Endothelial cell of umbilical vein (primary cell): ENCODE data around the gene CHCHD3. TPM values are rescaled to one million over a fixed set of nuclear protein-coding genes. Genes with fewer than 3 reads are reported as not detected.

ENCODE experiments used
- BruUV-seq: library from RNA; stranded (reverse); fragments of 400-500 nt; replicated peaks from 2 replicates; lab custom pipeline; 2021; lab: Mats Ljungman, UMichigan
- CTCF ChIA-PET: fragments of 300-600, 350-600 bp; sonication (Branson Sonifier 250); formaldehyde crosslinking; loops from one replicate; lab custom pipeline; 2021; ENCODE audit warnings: antibody characterized with exemption, inconsistent platforms; lab: Charles Lee
- POLR2A ChIA-PET: fragments of 300-600, 350-600 bp; sonication (Branson Sonifier 250); formaldehyde crosslinking; loops from one replicate; lab custom pipeline; 2021; ENCODE audit warnings: antibody characterized with exemption, inconsistent platforms; lab: Charles Lee
- DNase-seq: peaks from one replicate; pipeline ENCODE4 v3.0.0-alpha.2; 2011; ENCODE audit warnings: low read depth, low spot score
- FAIRE-seq: peaks from 2 replicates; lab custom pipeline; 2011; peaks lifted over from hg19 to GRCh38; lab: Jason Lieb, UNC
- H2AFZ ChIP-seq: 2 replicates; pipeline ENCODE4 v1.6.0; 2012; ENCODE audit warnings: low read depth, low read length, control low read depth, inconsistent platforms
- H3K27ac ChIP-seq: 2 replicates; pipeline ENCODE4 v1.5.1; 2011; ENCODE audit warnings: low read depth, mild to moderate bottlenecking, control low read depth, low read length, moderate library complexity; ENCODE audit not compliant: insufficient read depth
- H3K27me3 ChIP-seq, 2 experiments: 2 replicates each; pipeline versions ENCODE4 v1.6.0 to v1.6.1; 2011; ENCODE audit warnings: low read length in 2 of 2, mixed read lengths in 1 of 2; ENCODE audit not compliant: control insufficient read depth in 2 of 2, insufficient read depth in 2 of 2
- H3K36me3 ChIP-seq, 2 experiments: 2 replicates in 1 of 2; 3 replicates in 1 of 2; pipeline ENCODE4 v1.5.1; 2011; ENCODE audit warnings: low read length in 2 of 2, mild to moderate bottlenecking in 1 of 2, moderate library complexity in 1 of 2; ENCODE audit not compliant: control insufficient read depth in 2 of 2, insufficient read depth in 2 of 2; ENCODE audit errors: extremely low read depth in 1 of 2
- H3K4me1 ChIP-seq: 3 replicates; pipeline ENCODE4 v1.5.1; 2011; ENCODE audit warnings: mild to moderate bottlenecking, low read length; ENCODE audit not compliant: control insufficient read depth, insufficient read depth; ENCODE audit errors: extremely low read depth
- H3K4me2 ChIP-seq: 2 replicates; pipeline ENCODE4 v1.6.1; 2011; ENCODE audit warnings: low read length, control low read depth, mixed read lengths; ENCODE audit not compliant: insufficient read depth
- H3K4me3 ChIP-seq, 3 experiments: fragments of 200-600 bp in 1 of 3; sonication (generic), shearing (Covaris generic) in 1 of 3; replicated peaks in 1 of 3; 2 replicates each; pipeline ENCODE4 v1.5.1; 2011 to 2016; ENCODE audit warnings: control low read depth in 3 of 3, low read length in 3 of 3, mild to moderate bottlenecking in 2 of 3, inconsistent platforms in 1 of 3, low read depth in 1 of 3, moderate library complexity in 1 of 3; ENCODE audit not compliant: insufficient read depth in 1 of 3
- H3K79me2 ChIP-seq: 2 replicates; pipeline ENCODE4 v1.6.0; 2012; ENCODE audit warnings: low read length, inconsistent platforms; ENCODE audit not compliant: control insufficient read depth, insufficient read depth
- H3K9ac ChIP-seq: replicated peaks from 2 replicates; pipeline ENCODE3; 2011; ENCODE audit warnings: low read length, control low read depth; ENCODE audit not compliant: insufficient read depth; ENCODE audit errors: extremely low read depth
- H3K9me1 ChIP-seq: replicated peaks from 3 replicates; pipeline ENCODE4 v1.6.0; 2011; ENCODE audit warnings: mild to moderate bottlenecking, low read length; ENCODE audit not compliant: control insufficient read depth, insufficient read depth; ENCODE audit errors: extremely low read depth
- H3K9me3 ChIP-seq: replicated peaks from 2 replicates; pipeline ENCODE4 v1.5.1; 2012; ENCODE audit warnings: low read length, inconsistent platforms; ENCODE audit not compliant: control insufficient read depth, insufficient read depth
- H4K20me1 ChIP-seq: replicated peaks from 2 replicates; pipeline ENCODE3; 2011; ENCODE audit warnings: mild to moderate bottlenecking, low read length; ENCODE audit not compliant: control insufficient read depth, insufficient read depth; ENCODE audit errors: extremely low read depth
- EZH2 ChIP-seq: IDR thresholded peaks from 2 replicates; pipeline ENCODE4 v1.6.1; 2012; ENCODE audit warnings: borderline replicate concordance, low read depth, mild to moderate bottlenecking, moderate library complexity, low read length, inconsistent platforms; ENCODE audit not compliant: severe bottlenecking
- FOS ChIP-seq: IDR thresholded peaks from 2 replicates; pipeline ENCODE4 v1.6.1; 2011; ENCODE audit warnings: mild to moderate bottlenecking, low read length, moderate library complexity, borderline replicate concordance; ENCODE audit not compliant: insufficient read depth
- GATA2 ChIP-seq: IDR thresholded peaks from 2 replicates; pipeline ENCODE4 v1.7.0; 2011; ENCODE audit warnings: low read depth, mild to moderate bottlenecking, moderate library complexity, mixed read lengths, low read length; ENCODE audit not compliant: insufficient read length, insufficient read depth
- JUN ChIP-seq: IDR thresholded peaks from 2 replicates; pipeline ENCODE4 v1.6.1; 2011; ENCODE audit warnings: borderline replicate concordance, low read depth; ENCODE audit not compliant: insufficient read length, insufficient read depth
- MYC ChIP-seq: IDR thresholded peaks from one replicate; pipeline ENCODE4 v1.6.1; 2011; ENCODE audit warnings: mild to moderate bottlenecking, low read depth, low read length
- POLR2A ChIP-seq: IDR thresholded peaks from 2 replicates; pipeline ENCODE4 v1.6.1; 2012; ENCODE audit warnings: low read depth, mild to moderate bottlenecking, control low read depth, low read length
- POLR2AphosphoS5 ChIP-seq: IDR thresholded peaks from 2 replicates; pipeline ENCODE4 v1.6.1; 2012; ENCODE audit warnings: low read depth, mild to moderate bottlenecking, control low read depth, low read length, moderate library complexity; ENCODE audit not compliant: insufficient read depth
- dilution Hi-C: fragments of 300-500 bp; cut with MboI; formaldehyde crosslinking; loops from one replicate; pipeline ENCODE4 v1.15.0; 2019; ENCODE audit warnings: low sequenced_read_pairs; ENCODE audit not compliant: extremely low pct_ligation_motif_present
- intact Hi-C: fragments of 100-400 bp; cut with micrococcal nuclease; formaldehyde crosslinking; loops from one replicate; pipeline ENCODE4 v1.10.0; 2022
- polyA plus RNA-seq, 4 experiments: library from polyadenylated mRNA; depleted of rRNA in 3 of 4; stranded (reverse) in 3 of 4; unstranded in 1 of 4; fragments of >200 nt; gene quantifications; 2 replicates each; pipeline versions ENCODE4 v1.2.1 to v1.2.3, GENCODE V29; 2011 to 2012; ENCODE audit warnings: missing spikeins in 1 of 4
- total RNA-seq: library from RNA; stranded (reverse); gene quantifications from 2 replicates; pipeline ENCODE4 v1.2.3, GENCODE V29; 2021
- TF ChIP-seq, protein P1 (sequence below): IDR thresholded peaks from 2 replicates; pipeline ENCODE4 v1.6.1; 2011; ENCODE audit not compliant: insufficient read depth, insufficient read length
- TF ChIP-seq, protein P2 (sequence below), 2 donors: IDR thresholded peaks; 1 replicate in 1 of 2; 2 replicates in 1 of 2; pipeline ENCODE4 v1.5.1; 2011; ENCODE audit warnings: low read length in 2 of 2, mild to moderate bottlenecking in 2 of 2, moderate library complexity in 2 of 2, control low read depth in 1 of 2, inconsistent platforms in 1 of 2, low read depth in 1 of 2; ENCODE audit not compliant: insufficient read depth in 1 of 2; ENCODE audit errors: extremely low read depth in 1 of 2

Gene CHCHD3
- total and polyA plus RNA-seq, 2 donors (not counting 3 experiments of a cell fraction or from before 2014, with no cell fraction given) = 22.0 to 63.7 TPM

DNA sequence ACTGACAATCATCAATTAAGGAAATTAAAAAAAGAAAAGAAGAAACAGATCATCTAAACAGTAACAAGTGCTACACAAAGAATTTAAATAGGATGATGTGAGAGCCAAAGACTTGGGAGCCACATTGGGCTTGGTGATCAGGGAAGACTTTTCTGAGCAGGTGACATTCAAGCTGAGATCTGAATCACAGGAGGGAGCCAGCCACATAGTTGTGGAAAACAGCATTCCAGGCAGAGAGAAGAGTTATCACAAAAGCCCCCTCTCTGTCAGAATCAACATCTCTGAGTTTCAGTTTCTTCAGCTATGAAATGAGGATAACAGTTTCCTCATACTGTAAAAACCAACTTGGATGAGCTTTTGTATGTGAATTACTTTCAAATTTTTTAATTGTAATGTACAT lies 336.4 kb downstream of the CHCHD3 start:
- BruUV-seq = no TSS peak
- CTCF ChIA-PET = no interaction called here

DNA sequence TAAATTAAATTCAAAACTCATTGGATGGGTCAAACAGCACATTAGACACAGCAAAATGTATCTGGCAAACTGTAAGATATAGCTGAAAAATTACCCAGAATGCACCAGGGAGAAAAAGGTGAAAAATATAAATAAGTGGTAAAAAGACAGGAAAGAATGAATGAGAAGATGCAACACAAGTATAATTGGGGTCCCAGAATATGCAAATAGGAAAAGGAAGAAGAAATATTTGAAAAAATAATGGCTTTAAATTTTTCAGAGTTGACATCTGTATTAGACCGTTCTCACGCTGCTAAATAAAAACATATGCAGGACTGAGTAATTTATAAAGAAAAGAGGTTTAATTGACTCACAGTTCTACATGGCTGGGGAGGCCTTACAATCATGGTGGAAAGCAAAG lies 337.9 kb downstream of the CHCHD3 start:
- no peak for TF ChIP-seq FOS
- TF ChIP-seq MYC = no peak
- no peak for TF ChIP-seq POLR2AphosphoS5
- TF ChIP-seq GATA2 = no peak
- TF ChIP-seq, protein P1, sequence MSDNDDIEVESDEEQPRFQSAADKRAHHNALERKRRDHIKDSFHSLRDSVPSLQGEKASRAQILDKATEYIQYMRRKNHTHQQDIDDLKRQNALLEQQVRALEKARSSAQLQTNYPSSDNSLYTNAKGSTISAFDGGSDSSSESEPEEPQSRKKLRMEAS = no peak
- no peak for TF ChIP-seq POLR2A
- H3K9me3 ChIP-seq = no peaks in the 10 kb centered on the region
- FAIRE-seq = no peak
- H3K27me3 ChIP-seq = peaks cover 0 to 2% of the 10 kb centered on the region in 2 experiments
- H3K4me3 ChIP-seq = no peak overlapping the region
- H3K9me1 ChIP-seq = no peaks in the 10 kb centered on the region
- no TSS peak for BruUV-seq
- no peaks in the 10 kb centered on the region for H4K20me1 ChIP-seq
- H2AFZ ChIP-seq = no peak overlapping the region
- no peaks in the 10 kb centered on the region for H3K36me3 ChIP-seq
- H3K9ac ChIP-seq = no peak overlapping the region
- DNase-seq = no peak
- no peaks in the 10 kb centered on the region for H3K79me2 ChIP-seq
- dilution Hi-C loops = no loop called here
- POLR2A ChIA-PET = no interaction called here
- H3K4me1 ChIP-seq = no peaks in the 10 kb centered on the region
- CTCF ChIA-PET = no interaction called here
- intact Hi-C loops = no loop called here
- H3K4me2 ChIP-seq = no peak overlapping the region
- H3K27ac ChIP-seq = no peak overlapping the region

More for the DNA sequence above, 336.4 kb downstream of the CHCHD3 start:
- POLR2A ChIA-PET = no interaction called here
- H3K4me2 ChIP-seq = no peak overlapping the region
- no peak overlapping the region for H3K27ac ChIP-seq
- H4K20me1 ChIP-seq = no peaks in the 10 kb centered on the region
- TF ChIP-seq JUN (no peak), EZH2 (no peak), POLR2AphosphoS5 (no peak), MYC (no peak)
- TF ChIP-seq, protein P2, sequence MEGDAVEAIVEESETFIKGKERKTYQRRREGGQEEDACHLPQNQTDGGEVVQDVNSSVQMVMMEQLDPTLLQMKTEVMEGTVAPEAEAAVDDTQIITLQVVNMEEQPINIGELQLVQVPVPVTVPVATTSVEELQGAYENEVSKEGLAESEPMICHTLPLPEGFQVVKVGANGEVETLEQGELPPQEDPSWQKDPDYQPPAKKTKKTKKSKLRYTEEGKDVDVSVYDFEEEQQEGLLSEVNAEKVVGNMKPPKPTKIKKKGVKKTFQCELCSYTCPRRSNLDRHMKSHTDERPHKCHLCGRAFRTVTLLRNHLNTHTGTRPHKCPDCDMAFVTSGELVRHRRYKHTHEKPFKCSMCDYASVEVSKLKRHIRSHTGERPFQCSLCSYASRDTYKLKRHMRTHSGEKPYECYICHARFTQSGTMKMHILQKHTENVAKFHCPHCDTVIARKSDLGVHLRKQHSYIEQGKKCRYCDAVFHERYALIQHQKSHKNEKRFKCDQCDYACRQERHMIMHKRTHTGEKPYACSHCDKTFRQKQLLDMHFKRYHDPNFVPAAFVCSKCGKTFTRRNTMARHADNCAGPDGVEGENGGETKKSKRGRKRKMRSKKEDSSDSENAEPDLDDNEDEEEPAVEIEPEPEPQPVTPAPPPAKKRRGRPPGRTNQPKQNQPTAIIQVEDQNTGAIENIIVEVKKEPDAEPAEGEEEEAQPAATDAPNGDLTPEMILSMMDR (IDR thresholded peaks at IDR 0.05; ENCODE audit: extremely low read depth in 1 of 2, insufficient read depth in 1 of 2, low read depth in 1 of 2, low read length in 2 of 2) = no peak
- H3K27me3 ChIP-seq = peaks cover 6% of the 10 kb centered on the region in 2 experiments
- no peak for DNase-seq
- intact Hi-C loops (no loop called here), dilution Hi-C loops (no loop called here)
- H3K79me2 ChIP-seq = no peaks in the 10 kb centered on the region
- H3K9me1 ChIP-seq = no peaks in the 10 kb centered on the region
- H2AFZ ChIP-seq = no peak overlapping the region
- H3K4me1 ChIP-seq = no peaks in the 10 kb centered on the region
- FAIRE-seq = no peak
- no peak overlapping the region for H3K4me3 ChIP-seq
- no peak overlapping the region for H3K9ac ChIP-seq
- no peaks in the 10 kb centered on the region for H3K9me3 ChIP-seq
- H3K36me3 ChIP-seq = no peaks in the 10 kb centered on the region
